OCI-LY7 (cell line): Measurements from ENCODE around the gene C16orf86.

ENCODE experiments used
- CTCF ChIP-seq: fragments of 200-600 bp; sonication (generic); conservative IDR thresholded peaks from 2 replicates; pipeline ENCODE4 v1.5.1; 2014; ENCODE audit warnings: mild to moderate bottlenecking, antibody characterized with exemption, low read length, moderate library complexity, mixed read lengths
- EZH2phosphoT487 ChIP-seq: fragments of 200-600 bp; sonication (generic); IDR thresholded peaks from 2 replicates; pipeline ENCODE4 v1.6.1; 2018; ENCODE audit warnings: low read depth, borderline replicate concordance, mild to moderate bottlenecking, mixed run types, antibody characterized with exemption, low read length, moderate library complexity, mixed read lengths

GRCh38 chr16:67664258-67664657 is 2.4 kb upstream of the C16orf86 start:
- TF ChIP-seq CTCF (no peak), EZH2phosphoT487 (no peak)
